C4-2B (cell line): ENCODE measurements around the gene SLC19A2.

Experiments used
- CTCF ChIP-seq: fragments of 450-650 bp; conservative IDR thresholded peaks from 2 replicates; pipeline ENCODE4 v1.5.1; 2017; ENCODE audit warnings: mild to moderate bottlenecking
- ZFX ChIP-seq: fragments of 450-650 bp; IDR thresholded peaks from 2 replicates; pipeline ENCODE4 v1.6.1; 2017

GRCh38 chr1:169451218-169451824 lies 34.4 kb downstream of the SLC19A2 start:
- no peak for TF ChIP-seq CTCF
- TF ChIP-seq ZFX = no peak
